Smooth muscle cell (in vitro differentiated cells): ENCODE measurements around the gene WDFY4. TPM values are rescaled to one million over a fixed set of nuclear protein-coding genes. Genes with fewer than 3 reads are reported as not detected.

Experiments
- DNase-seq: peaks from one replicate; lab custom pipeline; 2025; ENCODE audit not compliant: unreplicated experiment; lab: John Stamatoyannopoulos, UW
- H2AFZ ChIP-seq: fragments of 200-600 bp; sonication (generic); 2 replicates; pipeline ENCODE4 v1.6.0; 2016; ENCODE audit warnings: antibody characterized with exemption, low read depth, mild to moderate bottlenecking
- H3F3A ChIP-seq: fragments of 200-600 bp; sonication (generic); 2 replicates; pipeline ENCODE4 v1.6.0; 2017; ENCODE audit warnings: antibody characterized with exemption, low read depth
- H3K27ac ChIP-seq: fragments of 200-600 bp; sonication (generic); 2 replicates; pipeline ENCODE4 v1.5.1; 2016; ENCODE audit warnings: low read depth, mild to moderate bottlenecking
- H3K27me3 ChIP-seq: fragments of 200-600 bp; sonication (generic); 2 replicates; pipeline ENCODE4 v1.6.1; 2016; ENCODE audit warnings: low read depth, mild to moderate bottlenecking
- H3K36me3 ChIP-seq: fragments of 200-600 bp; sonication (generic); 2 replicates; pipeline ENCODE4 v1.5.1; 2016; ENCODE audit warnings: low read depth
- H3K4me1 ChIP-seq: fragments of 200-600 bp; sonication (generic); 2 replicates; pipeline ENCODE4 v1.5.1; 2016; ENCODE audit warnings: low read depth
- H3K4me2 ChIP-seq: fragments of 200-600 bp; sonication (generic); 2 replicates; pipeline ENCODE4 v1.6.0; 2016; ENCODE audit warnings: mild to moderate bottlenecking
- H3K4me3 ChIP-seq: fragments of 200-600 bp; sonication (generic); 2 replicates; pipeline ENCODE4 v1.5.1; 2016; ENCODE audit warnings: mild to moderate bottlenecking
- H3K79me2 ChIP-seq: fragments of 200-600 bp; sonication (generic); 2 replicates; pipeline ENCODE4 v1.6.0; 2016; ENCODE audit warnings: low read depth, mild to moderate bottlenecking
- H3K9ac ChIP-seq: fragments of 200-600 bp; sonication (generic); 2 replicates; pipeline ENCODE4 v1.6.0; 2016; ENCODE audit warnings: low read depth
- H3K9me3 ChIP-seq: fragments of 200-600 bp; sonication (generic); replicated peaks from 2 replicates; pipeline ENCODE4 v1.5.1; 2016; ENCODE audit warnings: low read depth
- H4K20me1 ChIP-seq: fragments of 200-600 bp; sonication (generic); 2 replicates; pipeline ENCODE4 v1.6.0; 2016; ENCODE audit warnings: low read depth
- WGBS: methylation state at CpG from one replicate; pipeline ENCODE4 v1.1.7; 2016; ENCODE audit warnings: low lambda C conversion rate; 5-methylcytosine and 5-hydroxymethylcytosine counted together
- polyA plus RNA-seq: library from polyadenylated mRNA; unstranded; fragments of >200 nt; fragmentation: Nextera tagmentation; extraction: Ambion mirVana; gene quantifications from 2 replicates; pipeline ENCODE4 v1.2.1, GENCODE V29; 2016
- total RNA-seq: library from RNA; depleted of rRNA; stranded (reverse); fragments of >200 nt; gene quantifications from 2 replicates; pipeline ENCODE4 v1.2.3, GENCODE V29; 2014
- TF ChIP-seq, protein P1 (sequence below): fragments of 200-600 bp; sonication (generic); IDR thresholded peaks from 2 replicates; pipeline ENCODE4 v1.5.1; 2017; ENCODE audit warnings: borderline replicate concordance, mild to moderate bottlenecking, antibody characterized with exemption; ENCODE audit not compliant: insufficient read depth, poor library complexity, severe bottlenecking

WDFY4 gene
- total and polyA plus RNA-seq, 2 experiments from 2014 or later: not detected

DNA sequence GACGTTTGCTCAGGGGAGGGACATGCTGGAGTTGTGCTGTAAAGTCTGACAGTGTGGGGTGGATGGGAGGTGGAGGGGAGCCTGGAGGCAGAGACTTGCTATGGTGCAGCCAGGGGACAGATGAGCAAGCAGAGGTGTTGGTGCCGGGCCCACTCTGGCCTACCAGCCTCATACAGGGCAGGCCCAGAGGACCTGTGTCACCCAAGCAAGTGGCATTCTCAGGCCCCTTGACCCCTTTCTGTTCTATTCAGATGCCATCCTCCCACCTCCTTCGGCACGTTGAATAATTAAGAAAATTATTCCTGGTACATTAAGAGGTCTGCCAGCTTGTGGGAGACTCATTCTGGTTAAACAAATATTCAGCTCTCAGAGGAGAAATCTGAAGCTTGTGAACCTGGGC lies 8.5 kb downstream of the WDFY4 start:
- Histone ChIP-seq H4K20me1 (no peaks in the 10 kb centered on the region), H3K9me3 (no peaks in the 10 kb centered on the region), H3K9ac (no peak overlapping the region), H3K36me3 (no peaks in the 10 kb centered on the region), H3K4me2 (no peak overlapping the region), H2AFZ (no peak overlapping the region), H3K79me2 (no peaks in the 10 kb centered on the region), H3K4me1 (no peaks in the 10 kb centered on the region), H3K4me3 (no peak overlapping the region), H3K27ac (no peak overlapping the region), H3K27me3 (peaks cover 13% of the 10 kb centered on the region), H3F3A (no peaks in the 10 kb centered on the region)
- 94% methylated on average over 3 of the region's 4 CpGs for WGBS
- DNase-seq: no peak
- TF ChIP-seq, protein P1, sequence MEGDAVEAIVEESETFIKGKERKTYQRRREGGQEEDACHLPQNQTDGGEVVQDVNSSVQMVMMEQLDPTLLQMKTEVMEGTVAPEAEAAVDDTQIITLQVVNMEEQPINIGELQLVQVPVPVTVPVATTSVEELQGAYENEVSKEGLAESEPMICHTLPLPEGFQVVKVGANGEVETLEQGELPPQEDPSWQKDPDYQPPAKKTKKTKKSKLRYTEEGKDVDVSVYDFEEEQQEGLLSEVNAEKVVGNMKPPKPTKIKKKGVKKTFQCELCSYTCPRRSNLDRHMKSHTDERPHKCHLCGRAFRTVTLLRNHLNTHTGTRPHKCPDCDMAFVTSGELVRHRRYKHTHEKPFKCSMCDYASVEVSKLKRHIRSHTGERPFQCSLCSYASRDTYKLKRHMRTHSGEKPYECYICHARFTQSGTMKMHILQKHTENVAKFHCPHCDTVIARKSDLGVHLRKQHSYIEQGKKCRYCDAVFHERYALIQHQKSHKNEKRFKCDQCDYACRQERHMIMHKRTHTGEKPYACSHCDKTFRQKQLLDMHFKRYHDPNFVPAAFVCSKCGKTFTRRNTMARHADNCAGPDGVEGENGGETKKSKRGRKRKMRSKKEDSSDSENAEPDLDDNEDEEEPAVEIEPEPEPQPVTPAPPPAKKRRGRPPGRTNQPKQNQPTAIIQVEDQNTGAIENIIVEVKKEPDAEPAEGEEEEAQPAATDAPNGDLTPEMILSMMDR: no peak

DNA sequence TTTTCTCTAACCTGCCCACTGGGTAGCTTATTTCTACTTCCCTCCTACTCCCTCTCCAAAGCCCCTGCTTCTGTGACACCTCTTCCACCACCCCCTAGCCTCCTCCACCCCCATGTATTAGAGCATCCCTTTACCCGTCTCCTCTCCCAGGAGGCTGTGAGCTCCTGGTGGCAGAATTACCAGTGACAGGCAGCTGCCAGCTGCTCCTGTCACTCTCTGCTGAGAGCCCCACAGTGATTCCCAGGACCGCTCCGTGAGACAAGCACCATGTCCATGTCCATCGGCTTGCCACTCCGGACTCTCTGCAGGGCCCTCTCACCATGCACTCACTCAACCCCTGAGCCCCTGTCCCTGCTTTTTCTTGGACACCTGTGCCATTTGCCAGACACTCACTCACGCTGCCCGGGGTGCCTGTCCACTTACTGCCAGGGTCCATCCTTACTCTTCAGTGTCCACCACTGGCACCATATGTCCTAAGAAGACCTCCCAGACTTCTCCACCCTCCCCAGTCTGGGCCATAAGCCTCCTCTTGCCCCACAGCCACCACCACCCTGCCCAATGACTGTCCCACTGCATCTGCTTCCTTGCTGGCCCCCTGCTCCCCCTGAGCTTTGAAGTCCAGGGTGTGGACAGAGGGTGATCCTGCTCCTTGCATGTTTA lies 9.8 kb downstream of the WDFY4 start:
- TF ChIP-seq, protein P1: no peak

DNA sequence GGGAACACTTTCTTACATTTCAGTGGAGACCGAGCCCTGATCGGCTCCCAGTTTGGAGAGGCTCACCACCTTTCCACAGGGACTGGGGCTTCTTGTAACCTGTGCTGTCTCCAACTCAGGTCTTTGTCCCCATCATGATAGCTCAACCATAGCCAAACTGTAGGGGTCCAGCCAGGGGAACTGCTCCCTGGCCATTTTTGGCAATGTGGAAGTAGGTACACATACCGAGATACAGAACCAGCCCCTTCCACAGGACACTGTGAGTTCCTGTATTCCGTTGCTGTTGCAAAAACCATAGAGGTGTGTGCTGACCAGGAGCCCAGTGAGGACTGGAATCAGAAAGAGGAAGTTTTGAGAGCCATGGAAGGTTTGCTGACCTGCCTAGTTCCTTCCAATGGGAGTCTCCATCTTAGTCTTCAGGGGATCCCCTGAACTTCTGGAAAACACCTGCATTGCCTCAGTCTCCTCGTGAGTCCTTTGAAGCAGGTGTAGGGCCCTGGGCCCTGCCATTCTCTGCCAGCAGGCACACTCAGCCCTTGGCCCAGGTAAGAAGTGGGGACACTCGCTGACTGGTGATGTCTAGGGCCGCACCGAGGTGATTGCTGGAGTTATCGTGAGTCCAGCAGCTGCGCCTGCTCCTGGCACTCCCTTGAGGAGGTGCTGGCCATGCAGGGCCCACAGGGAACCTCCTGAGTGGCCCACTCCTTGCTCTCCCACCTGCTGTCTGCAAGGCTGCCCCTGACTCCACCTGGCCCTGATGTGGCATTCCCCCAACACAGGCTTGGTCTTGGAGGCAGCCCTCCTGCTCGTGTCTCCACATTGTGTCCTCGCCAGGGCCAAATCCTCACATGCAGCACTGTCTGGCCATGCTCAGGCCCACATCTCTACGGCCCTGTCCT lies 11.2 kb downstream of the WDFY4 start:
- no peak for DNase-seq
- no peaks in the 10 kb centered on the region for H3K36me3 ChIP-seq
- H3K27ac ChIP-seq: no peak overlapping the region
- H4K20me1 ChIP-seq: no peaks in the 10 kb centered on the region
- no peak overlapping the region for H3K4me2 ChIP-seq
- H3K4me3 ChIP-seq: no peak overlapping the region
- no peak overlapping the region for H2AFZ ChIP-seq
- H3F3A ChIP-seq: no peaks in the 10 kb centered on the region
- no peak overlapping the region for H3K9ac ChIP-seq
- no peaks in the 10 kb centered on the region for H3K4me1 ChIP-seq
- H3K27me3 ChIP-seq: peaks cover 13% of the 10 kb centered on the region
- TF ChIP-seq, protein P1: no peak
- no peaks in the 10 kb centered on the region for H3K79me2 ChIP-seq
- no peaks in the 10 kb centered on the region for H3K9me3 ChIP-seq
- WGBS: 90% methylated on average over 13 of the region's 13 CpGs

More for the DNA sequence above, 9.8 kb downstream of the WDFY4 start:
- Histone ChIP-seq H3K36me3 (no peaks in the 10 kb centered on the region), H3K4me1 (no peaks in the 10 kb centered on the region), H3K4me3 (no peak overlapping the region), H3F3A (no peaks in the 10 kb centered on the region), H3K9ac (no peak overlapping the region), H3K27ac (no peak overlapping the region), H3K9me3 (no peaks in the 10 kb centered on the region), H4K20me1 (no peaks in the 10 kb centered on the region), H3K27me3 (peaks cover 13% of the 10 kb centered on the region), H3K79me2 (no peaks in the 10 kb centered on the region), H3K4me2 (no peak overlapping the region), H2AFZ (no peak overlapping the region)
- DNase-seq: no peak
- WGBS: 88% methylated on average over 7 of the region's 7 CpGs
